AG04450 (cell line): ENCODE measurements around the gene PRKN. TPM values are rescaled to one million over a fixed set of nuclear protein-coding genes. Genes with fewer than 3 reads are reported as not detected.

Source experiments
- CTCF ChIA-PET: fragments of 300-600, 350-600 bp; formaldehyde crosslinking; extraction: SDS; loops from one replicate; lab custom pipeline; 2022; ENCODE audit warnings: antibody characterized with exemption, inconsistent platforms; lab: Charles Lee
- POLR2A ChIA-PET: fragments of 350-600 bp; formaldehyde crosslinking; extraction: SDS; loops from one replicate; lab custom pipeline; 2021; ENCODE audit warnings: antibody characterized with exemption, inconsistent platforms; lab: Yijun Ruan, JAX
- DNase-seq: peaks from one replicate; pipeline ENCODE4 v3.0.0-alpha.2; 2011; ENCODE audit warnings: low read depth, low spot score
- H3K27ac ChIP-seq: one replicate; pipeline ENCODE4 v1.5.1; 2012; ENCODE audit warnings: low read depth, low read length, control low read depth
- H3K27me3 ChIP-seq: one replicate; pipeline ENCODE4 v1.6.0; 2012; ENCODE audit warnings: low read length; ENCODE audit not compliant: control insufficient read depth, insufficient read depth
- H3K4me3 ChIP-seq: 2 replicates; pipeline ENCODE4 v1.5.1; 2011; ENCODE audit warnings: mild to moderate bottlenecking, low read depth, low read length, control low read depth
- H3K9me3 ChIP-seq: 2 replicates; pipeline ENCODE4 v1.5.1; 2012; ENCODE audit warnings: low read length; ENCODE audit not compliant: control insufficient read depth, insufficient read depth
- CTCF ChIP-seq: IDR thresholded peaks from 2 replicates; pipeline ENCODE4 v1.5.1; 2011; ENCODE audit warnings: low read depth, low read length, control low read depth, inconsistent platforms
- polyA plus RNA-seq: library from polyadenylated mRNA; depleted of rRNA; stranded (reverse); fragments of >200 nt; gene quantifications from 2 replicates; pipeline ENCODE4 v1.2.3, GENCODE V29; 2011

The PRKN gene
- polyA plus RNA-seq, 1 experiment, result not detected

- DNase-seq, result no peak
- Histone ChIP-seq H3K9me3 (peaks cover 19% of the 10 kb centered on the region), H3K27me3 (no peaks in the 10 kb centered on the region), H3K4me3 (no peak overlapping the region), H3K27ac (no peak overlapping the region)
- ChIA-PET POLR2A (no interaction called here), CTCF (no interaction called here)
- no peak for TF ChIP-seq CTCF
These were observed 390.2 kb downstream of the PRKN start for GRCh38 chr6:162337412-162337811.

GRCh38 chr6:162336359-162336758 is 391.2 kb downstream of the PRKN start:
- H3K27ac ChIP-seq, result no peak overlapping the region
- H3K4me3 ChIP-seq, result no peak overlapping the region
- H3K27me3 ChIP-seq, result no peaks in the 10 kb centered on the region
- ChIA-PET CTCF (no interaction called here), POLR2A (no interaction called here)
- peaks cover 22% of the 10 kb centered on the region for H3K9me3 ChIP-seq
- no peak for DNase-seq
- TF ChIP-seq CTCF, result no peak

- ChIA-PET CTCF (no interaction called here), POLR2A (no interaction called here)
These were observed 395.2 kb downstream of the PRKN start for GRCh38 chr6:162332365-162332764.

GRCh38 chr6:162331911-162332310 is 395.7 kb downstream of the PRKN start:
- no peak overlapping the region for H3K27ac ChIP-seq
- DNase-seq, result no peak
- H3K9me3 ChIP-seq, result peaks cover 30% of the 10 kb centered on the region
- ChIA-PET POLR2A (no interaction called here), CTCF (no interaction called here)
- TF ChIP-seq CTCF, result no peak
- no peaks in the 10 kb centered on the region for H3K27me3 ChIP-seq
- no peak overlapping the region for H3K4me3 ChIP-seq

More at GRCh38 chr6:162332365-162332764, 395.2 kb downstream of the PRKN start:
- no peak overlapping the region for H3K4me3 ChIP-seq
- H3K27me3 ChIP-seq, result no peaks in the 10 kb centered on the region
- no peak for TF ChIP-seq CTCF
- peaks cover 31% of the 10 kb centered on the region for H3K9me3 ChIP-seq
- no peak for DNase-seq
- no peak overlapping the region for H3K27ac ChIP-seq

GRCh38 chr6:162325826-162326225 is 401.7 kb downstream of the PRKN start:
- POLR2A ChIA-PET, result no interaction called here
- no peak for DNase-seq
- H3K27me3 ChIP-seq, result no peaks in the 10 kb centered on the region
- CTCF ChIA-PET, result no interaction called here
- H3K9me3 ChIP-seq, result peaks cover 13% of the 10 kb centered on the region
- no peak overlapping the region for H3K4me3 ChIP-seq
- TF ChIP-seq CTCF, result no peak
- no peak overlapping the region for H3K27ac ChIP-seq
